HL-60 (cell line): ENCODE measurements around the gene EMD.

ENCODE experiments used
- CTCF ChIP-seq: IDR thresholded peaks from one replicate; pipeline ENCODE4 v1.5.1; 2011; ENCODE audit warnings: low read length, control low read depth, inconsistent platforms; ENCODE audit not compliant: insufficient read depth
- GABPA ChIP-seq: IDR thresholded peaks from 2 replicates; pipeline ENCODE4 v1.6.1; 2012; ENCODE audit warnings: low read depth
- POLR2AphosphoS5 ChIP-seq: IDR thresholded peaks from 2 replicates; pipeline ENCODE4 v1.6.1; 2012; ENCODE audit warnings: low read depth
- REST ChIP-seq: IDR thresholded peaks from 2 replicates; pipeline ENCODE4 v1.6.1; 2012; ENCODE audit warnings: low read depth; ENCODE audit not compliant: insufficient replicate concordance

- TF ChIP-seq POLR2AphosphoS5 (no peak), CTCF (no peak), REST (no peak), GABPA (no peak)
These were observed 38.1 kb downstream of the EMD start for GRCh38 chrX:154417157-154417556.
